Measurements from ENCODE around the gene OAS3.
"Not testable (repeated sequence)": the region's sequence is repeated elsewhere in the genome, so short reads cannot be mapped to it uniquely, and the experiment has no call there.

The OAS3 gene

DNA sequence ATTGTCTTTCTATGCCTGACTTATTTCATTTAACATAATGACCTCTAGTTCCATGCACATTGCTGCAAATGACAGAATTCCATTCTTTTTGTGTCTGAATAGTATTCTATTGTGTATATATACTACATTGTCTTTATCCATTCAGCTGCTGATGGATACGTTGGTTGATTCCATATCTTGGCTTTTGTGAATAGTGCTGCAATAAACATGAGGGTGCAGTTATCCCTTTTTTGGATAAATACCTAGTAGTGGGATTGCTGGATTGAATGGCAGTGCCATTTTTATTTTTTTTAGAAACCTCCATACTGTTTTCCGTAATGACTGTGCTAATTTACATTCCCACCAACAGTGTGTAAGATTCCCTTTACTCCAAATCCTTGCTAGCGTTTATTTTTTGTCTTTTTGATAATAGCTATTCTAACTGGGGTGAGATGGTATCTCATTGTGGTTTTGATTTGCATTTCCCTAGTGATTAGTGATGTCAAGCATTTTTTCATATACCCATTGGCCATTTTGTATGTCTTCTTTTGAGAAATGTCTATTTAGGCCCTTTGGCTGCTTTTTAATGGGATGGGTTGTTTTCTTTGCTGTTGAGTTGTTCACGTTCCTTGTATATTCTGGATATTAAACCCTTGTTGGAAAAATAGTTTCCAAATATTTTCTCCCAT is 42.4 kb downstream of the OAS3 start:
- DNase-seq (ENCODE audit: low read depth): no peak

- DNase-seq (ENCODE audit: low read depth): peak; percentile 48
Observed at GRCh38 chr12:112985642-112986290, 47.5 kb downstream of the OAS3 start.

- no peak for DNase-seq (ENCODE audit: low read depth)
Observed at GRCh38 chr12:112986291-112986800, 48.1 kb downstream of the OAS3 start.

DNA sequence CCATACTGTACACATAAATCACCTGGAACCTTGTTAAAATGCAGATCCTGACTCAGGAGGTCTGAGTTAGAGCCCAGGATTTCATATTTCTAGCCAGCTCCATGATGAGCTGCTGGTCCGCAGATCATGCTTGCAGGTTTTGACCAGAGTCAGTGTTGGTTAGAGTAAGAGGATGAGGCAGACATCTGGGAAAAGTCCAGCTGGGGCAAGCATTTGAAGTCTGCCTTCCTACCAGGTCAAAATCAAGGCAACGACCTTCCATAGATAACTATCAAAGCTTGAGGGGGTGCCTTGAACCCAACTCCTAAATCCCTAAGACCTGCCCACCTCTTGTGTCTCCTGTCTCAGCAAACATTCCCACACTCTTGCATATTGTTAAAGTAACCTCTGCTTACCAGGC is 49.3 kb downstream of the OAS3 start:
- DNase-seq (ENCODE audit: low read depth): no peak

- no peak for DNase-seq (ENCODE audit: low read depth)
Observed at GRCh38 chr12:112988224-112988623, 50.0 kb downstream of the OAS3 start.

DNA sequence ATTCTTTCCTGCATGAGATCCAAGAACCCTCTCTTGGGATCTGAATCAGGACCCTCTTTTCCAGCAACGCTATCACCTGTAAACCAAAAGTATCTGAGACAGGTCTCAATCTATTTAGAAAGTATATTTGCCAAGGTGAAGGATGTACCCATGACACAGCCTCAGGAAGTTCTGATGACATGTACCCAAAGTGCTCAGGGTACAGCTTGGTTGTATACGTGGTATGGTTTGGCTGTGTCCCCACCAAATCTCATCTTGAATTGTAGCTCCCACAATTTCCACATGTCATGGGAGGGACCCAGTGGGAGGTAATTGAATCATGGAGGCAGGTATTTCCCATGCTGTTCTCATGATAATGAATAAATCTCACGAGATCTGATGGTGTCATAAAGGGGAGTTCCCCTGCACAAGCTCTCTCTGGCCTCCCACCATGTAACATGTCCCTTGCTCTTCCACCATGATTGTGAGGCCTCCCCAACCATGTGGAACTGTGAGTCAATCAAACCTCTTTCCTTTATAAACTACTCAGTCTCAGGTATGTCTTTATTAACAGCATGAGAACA is 50.6 kb downstream of the OAS3 start:
- not testable (repeated sequence) for DNase-seq (ENCODE audit: low read depth)

DNA sequence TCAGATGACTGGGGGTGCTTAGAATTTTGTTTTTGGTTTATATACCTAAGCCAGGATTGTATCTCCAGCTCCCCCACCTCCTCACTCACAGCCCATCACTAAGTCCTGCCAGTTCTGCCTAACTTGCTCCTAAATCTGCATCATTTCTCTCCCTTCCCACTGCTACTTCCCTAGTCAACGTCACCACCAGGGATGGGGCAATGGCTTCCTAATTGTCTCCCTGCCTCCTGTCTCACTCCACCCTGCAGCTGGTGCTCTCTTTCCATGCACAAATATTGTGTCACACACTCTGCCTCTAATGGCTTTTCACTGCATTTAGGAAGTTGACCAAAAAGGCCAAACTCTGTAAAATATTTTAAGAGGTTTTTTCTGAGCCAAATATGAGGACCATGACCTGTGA is 51.5 kb downstream of the OAS3 start:
- no peak for DNase-seq (ENCODE audit: low read depth)

DNA sequence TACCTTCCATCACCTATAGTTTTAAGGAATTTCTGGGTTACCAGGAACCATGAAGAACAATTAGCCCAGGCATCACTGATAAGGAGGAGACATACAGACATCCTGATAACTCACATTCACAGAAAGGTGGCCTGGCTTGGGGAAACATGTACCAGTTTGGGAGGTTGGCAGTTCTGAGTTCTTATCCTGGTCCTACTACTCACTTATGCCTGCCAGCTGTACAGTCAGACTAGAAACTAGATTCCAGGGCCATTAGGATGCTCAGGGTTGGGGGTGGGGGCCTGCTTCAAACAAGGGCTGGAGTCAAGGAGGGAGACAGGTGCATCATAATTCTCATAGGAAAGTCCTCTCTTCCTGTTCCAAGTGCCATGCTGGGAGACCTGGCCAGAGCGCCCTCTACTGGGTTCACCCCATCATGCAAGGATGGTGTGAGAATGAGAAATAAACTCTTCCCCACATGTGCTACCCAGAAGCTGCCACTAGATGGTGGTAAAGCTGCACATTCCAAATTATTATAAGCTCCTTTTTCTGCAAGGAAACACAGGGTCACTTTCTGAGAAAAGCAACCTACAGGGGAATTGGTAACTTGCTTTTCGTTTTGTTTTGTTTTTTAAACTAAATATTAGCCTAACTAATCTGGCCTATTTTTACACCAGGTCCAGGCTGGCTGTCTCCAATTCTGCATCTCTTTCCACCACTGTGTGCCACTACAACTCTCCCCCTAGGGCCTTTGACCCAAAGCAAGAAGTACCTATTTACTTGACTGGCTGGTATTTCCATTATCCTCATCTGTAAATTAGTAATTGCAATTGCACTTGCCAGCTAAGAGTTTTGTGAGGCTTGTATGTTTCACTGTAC is 54.5 kb downstream of the OAS3 start:
- DNase-seq (ENCODE audit: low read depth): peak; percentile 81

GRCh38 chr12:112995008-112995407 is 56.7 kb downstream of the OAS3 start:
- DNase-seq (ENCODE audit: low read depth): no peak

DNA sequence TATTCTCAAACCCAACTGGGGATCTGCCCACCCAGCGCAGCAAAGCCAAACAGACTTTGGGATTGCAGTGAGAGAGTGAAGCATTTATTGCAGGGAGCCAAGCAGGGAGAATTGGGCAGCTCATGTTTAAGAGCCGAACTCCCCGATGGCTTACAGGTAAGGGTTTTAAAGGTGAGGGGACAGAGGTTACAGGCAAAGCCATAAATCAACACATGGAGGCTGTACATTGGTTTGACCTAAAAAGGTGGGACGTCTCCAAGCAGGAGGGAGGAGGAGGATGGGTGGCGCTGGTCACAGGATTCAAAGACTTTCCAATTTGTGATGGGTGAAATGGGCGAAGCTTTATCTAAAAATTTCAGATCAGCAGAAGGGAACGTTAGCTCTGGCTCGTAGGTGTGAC is 58.2 kb downstream of the OAS3 start:
- no peak for DNase-seq (ENCODE audit: low read depth)

DNA sequence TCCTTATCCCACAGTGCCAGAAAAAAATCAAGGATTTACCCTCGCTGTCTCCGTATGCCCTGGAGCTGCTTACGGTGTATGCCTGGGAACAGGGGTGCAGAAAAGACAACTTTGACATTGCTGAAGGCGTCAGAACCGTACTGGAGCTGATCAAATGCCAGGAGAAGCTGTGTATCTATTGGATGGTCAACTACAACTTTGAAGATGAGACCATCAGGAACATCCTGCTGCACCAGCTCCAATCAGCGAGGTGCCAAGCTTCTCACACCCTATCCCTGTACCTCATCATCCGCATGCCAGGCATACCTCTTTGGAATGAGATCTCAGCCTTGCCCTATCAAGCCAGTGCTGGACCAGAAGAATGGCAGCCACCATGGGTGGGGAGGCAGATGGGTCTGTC is 59.2 kb downstream of the OAS3 start:
- no peak for DNase-seq (ENCODE audit: low read depth)

GRCh38 chr12:112998987-112999767 is 60.9 kb downstream of the OAS3 start:
- DNase-seq (ENCODE audit: low read depth): no peak

- no peak for DNase-seq (ENCODE audit: low read depth)
Observed at GRCh38 chr12:113000433-113000832, 62.2 kb downstream of the OAS3 start.

DNA sequence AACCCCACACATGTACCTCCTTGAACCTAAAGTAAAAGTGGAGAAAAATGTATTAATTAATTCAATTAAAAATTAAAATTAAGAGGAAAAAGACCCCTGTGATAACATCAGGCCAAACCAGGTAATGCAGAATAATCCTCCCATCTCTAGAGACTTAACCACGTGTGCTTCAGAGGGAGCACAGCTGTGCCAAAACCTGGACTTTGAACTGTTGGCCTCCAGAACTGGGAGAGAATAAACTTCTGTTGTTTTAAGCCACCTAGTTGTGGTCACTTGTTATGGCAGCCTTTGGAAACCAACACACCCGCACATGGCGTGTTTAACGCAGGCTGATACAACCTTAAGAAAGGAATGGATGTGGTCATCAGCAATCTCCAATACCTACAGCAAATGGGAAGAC is 63.9 kb downstream of the OAS3 start:
- no peak for DNase-seq (ENCODE audit: low read depth)

DNA sequence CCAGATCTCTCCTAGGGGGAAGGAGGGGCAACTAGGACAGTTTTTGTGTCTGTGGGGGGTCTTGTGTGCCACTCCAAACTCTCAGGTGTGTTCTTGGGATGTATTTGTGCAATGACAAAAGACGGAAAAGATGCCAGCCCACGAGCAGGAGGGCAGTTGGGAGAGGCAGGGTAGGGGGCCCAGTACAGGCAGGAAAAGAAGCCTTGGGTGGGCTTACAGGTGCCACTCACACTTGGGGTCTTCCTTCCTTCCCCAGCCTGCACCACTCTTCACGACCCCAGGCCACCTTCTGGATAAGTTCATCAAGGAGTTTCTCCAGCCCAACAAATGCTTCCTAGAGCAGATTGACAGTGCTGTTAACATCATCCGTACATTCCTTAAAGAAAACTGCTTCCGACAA is 64.4 kb downstream of the OAS3 start:
- no peak for DNase-seq (ENCODE audit: low read depth)

DNA sequence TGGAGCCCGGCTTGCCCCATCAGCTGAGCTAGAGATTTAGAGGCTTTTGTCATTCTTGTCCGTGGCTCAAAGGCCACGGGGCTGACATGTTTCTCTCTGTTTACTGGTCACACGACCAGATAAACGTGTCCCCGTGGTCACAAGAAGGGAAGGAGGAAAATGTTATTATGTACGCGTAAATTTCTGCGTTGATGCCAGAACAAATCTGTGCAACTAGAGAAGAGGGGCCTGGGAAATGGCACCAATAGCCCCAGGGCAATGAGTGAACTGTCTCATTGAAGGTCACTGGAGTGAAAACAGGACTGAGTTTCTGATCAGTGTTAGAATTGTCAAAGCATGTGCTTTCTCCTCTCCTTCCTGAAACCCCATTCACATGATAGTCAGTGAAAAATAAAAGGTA is 65.4 kb downstream of the OAS3 start:
- no peak for DNase-seq (ENCODE audit: low read depth)

DNA sequence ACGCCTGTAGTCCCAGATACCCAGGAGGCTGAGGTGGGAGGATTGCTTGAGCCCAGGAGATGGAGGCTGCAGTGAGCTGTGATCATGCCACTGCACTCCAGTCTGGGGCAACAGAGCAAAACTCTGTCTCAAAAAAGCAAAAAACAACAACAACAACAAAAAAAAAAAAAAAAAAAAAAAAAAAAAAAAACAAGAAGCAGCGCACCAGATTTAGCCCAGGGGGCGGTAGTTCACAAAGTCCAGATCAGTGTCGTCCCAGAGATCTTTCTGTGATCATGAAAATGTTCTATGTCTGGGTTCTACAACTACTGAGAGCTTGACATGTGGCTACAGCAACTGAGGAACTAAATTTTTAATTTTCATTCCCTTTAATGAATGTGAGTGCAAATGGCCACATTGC is 67.5 kb downstream of the OAS3 start:
- DNase-seq (ENCODE audit: low read depth): peak; percentile 63

DNA sequence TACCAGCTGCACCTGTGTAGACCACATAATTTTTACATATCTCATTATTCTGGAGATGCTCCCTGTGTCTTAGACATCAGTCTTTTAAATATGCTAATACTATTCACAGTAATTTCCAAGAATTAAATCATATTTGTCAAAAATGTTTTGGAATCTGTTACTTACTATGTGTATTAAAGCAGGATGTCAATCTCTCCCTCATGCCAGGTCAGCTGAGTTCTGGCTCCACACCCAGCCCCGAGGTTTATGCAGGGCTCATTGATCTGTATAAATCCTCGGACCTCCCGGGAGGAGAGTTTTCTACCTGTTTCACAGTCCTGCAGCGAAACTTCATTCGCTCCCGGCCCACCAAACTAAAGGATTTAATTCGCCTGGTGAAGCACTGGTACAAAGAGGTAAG is 67.9 kb downstream of the OAS3 start:
- DNase-seq (ENCODE audit: low read depth): no peak

- no peak for DNase-seq (ENCODE audit: low read depth)
Observed at GRCh38 chr12:113006641-113007040, 68.4 kb downstream of the OAS3 start.

GRCh38 chr12:113007166-113007565 is 68.9 kb downstream of the OAS3 start:
- peak; percentile 92 for DNase-seq (ENCODE audit: low read depth)

GRCh38 chr12:113010701-113011100 is 72.4 kb downstream of the OAS3 start:
- DNase-seq (ENCODE audit: low read depth): no peak

DNA sequence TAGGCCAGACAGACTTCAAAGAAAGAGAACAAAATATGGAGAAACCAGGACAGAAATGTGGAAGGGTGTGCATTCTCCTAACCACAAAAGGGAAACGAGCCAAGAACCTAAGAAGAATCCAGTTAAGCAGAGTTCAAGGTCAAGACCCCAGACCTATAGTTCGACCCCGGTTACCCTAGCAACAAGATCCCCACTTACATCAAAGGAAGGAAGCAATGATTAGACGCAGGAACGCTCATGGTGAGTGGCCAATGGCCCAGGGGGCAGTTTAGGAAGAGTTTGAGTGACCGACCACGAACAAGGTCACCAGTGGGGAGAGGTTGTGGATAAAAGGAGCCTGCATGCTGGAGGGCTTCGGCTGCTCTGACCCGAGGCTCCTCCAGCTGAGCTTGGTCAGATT is 76.3 kb downstream of the OAS3 start:
- DNase-seq (ENCODE audit: low read depth): no peak

Data from ELR (cell line).